Endothelial cell of umbilical vein (primary cell): ENCODE results near the gene CNTRL. TPM values are rescaled to one million over a fixed set of nuclear protein-coding genes. Genes with fewer than 3 reads are reported as not detected.

ENCODE experiments used
- BruUV-seq: library from RNA; stranded (reverse); fragments of 400-500 nt; replicated peaks from 2 replicates; lab custom pipeline; 2021; lab: Mats Ljungman, UMichigan
- CTCF ChIA-PET: fragments of 300-600, 350-600 bp; sonication (Branson Sonifier 250); formaldehyde crosslinking; loops from one replicate; lab custom pipeline; 2021; ENCODE audit warnings: antibody characterized with exemption, inconsistent platforms; lab: Charles Lee
- POLR2A ChIA-PET: fragments of 300-600, 350-600 bp; sonication (Branson Sonifier 250); formaldehyde crosslinking; loops from one replicate; lab custom pipeline; 2021; ENCODE audit warnings: antibody characterized with exemption, inconsistent platforms; lab: Charles Lee
- DNase-seq: peaks from one replicate; pipeline ENCODE4 v3.0.0-alpha.2; 2011; ENCODE audit warnings: low read depth, low spot score
- FAIRE-seq: peaks from 2 replicates; lab custom pipeline; 2011; peaks lifted over from hg19 to GRCh38; lab: Jason Lieb, UNC
- H2AFZ ChIP-seq: 2 replicates; pipeline ENCODE4 v1.6.0; 2012; ENCODE audit warnings: low read depth, low read length, control low read depth, inconsistent platforms
- H3K27ac ChIP-seq: 2 replicates; pipeline ENCODE4 v1.5.1; 2011; ENCODE audit warnings: low read depth, mild to moderate bottlenecking, control low read depth, low read length, moderate library complexity; ENCODE audit not compliant: insufficient read depth
- H3K27me3 ChIP-seq, 2 experiments: 2 replicates each; pipeline versions ENCODE4 v1.6.0 to v1.6.1; 2011; ENCODE audit warnings: low read length in 2 of 2, mixed read lengths in 1 of 2; ENCODE audit not compliant: control insufficient read depth in 2 of 2, insufficient read depth in 2 of 2
- H3K36me3 ChIP-seq, 2 experiments: 2 replicates in 1 of 2; 3 replicates in 1 of 2; pipeline ENCODE4 v1.5.1; 2011; ENCODE audit warnings: low read length in 2 of 2, mild to moderate bottlenecking in 1 of 2, moderate library complexity in 1 of 2; ENCODE audit not compliant: control insufficient read depth in 2 of 2, insufficient read depth in 2 of 2; ENCODE audit errors: extremely low read depth in 1 of 2
- H3K4me1 ChIP-seq: 3 replicates; pipeline ENCODE4 v1.5.1; 2011; ENCODE audit warnings: mild to moderate bottlenecking, low read length; ENCODE audit not compliant: control insufficient read depth, insufficient read depth; ENCODE audit errors: extremely low read depth
- H3K4me2 ChIP-seq: 2 replicates; pipeline ENCODE4 v1.6.1; 2011; ENCODE audit warnings: low read length, control low read depth, mixed read lengths; ENCODE audit not compliant: insufficient read depth
- H3K4me3 ChIP-seq, 3 experiments: fragments of 200-600 bp in 1 of 3; sonication (generic), shearing (Covaris generic) in 1 of 3; replicated peaks in 1 of 3; 2 replicates each; pipeline ENCODE4 v1.5.1; 2011 to 2016; ENCODE audit warnings: control low read depth in 3 of 3, low read length in 3 of 3, mild to moderate bottlenecking in 2 of 3, inconsistent platforms in 1 of 3, low read depth in 1 of 3, moderate library complexity in 1 of 3; ENCODE audit not compliant: insufficient read depth in 1 of 3
- H3K79me2 ChIP-seq: 2 replicates; pipeline ENCODE4 v1.6.0; 2012; ENCODE audit warnings: low read length, inconsistent platforms; ENCODE audit not compliant: control insufficient read depth, insufficient read depth
- H3K9ac ChIP-seq: replicated peaks from 2 replicates; pipeline ENCODE3; 2011; ENCODE audit warnings: low read length, control low read depth; ENCODE audit not compliant: insufficient read depth; ENCODE audit errors: extremely low read depth
- H3K9me1 ChIP-seq: replicated peaks from 3 replicates; pipeline ENCODE4 v1.6.0; 2011; ENCODE audit warnings: mild to moderate bottlenecking, low read length; ENCODE audit not compliant: control insufficient read depth, insufficient read depth; ENCODE audit errors: extremely low read depth
- H3K9me3 ChIP-seq: replicated peaks from 2 replicates; pipeline ENCODE4 v1.5.1; 2012; ENCODE audit warnings: low read length, inconsistent platforms; ENCODE audit not compliant: control insufficient read depth, insufficient read depth
- H4K20me1 ChIP-seq: replicated peaks from 2 replicates; pipeline ENCODE3; 2011; ENCODE audit warnings: mild to moderate bottlenecking, low read length; ENCODE audit not compliant: control insufficient read depth, insufficient read depth; ENCODE audit errors: extremely low read depth
- CTCF ChIP-seq, 2 donors: IDR thresholded peaks; 1 replicate in 1 of 2; 2 replicates in 1 of 2; pipeline ENCODE4 v1.5.1; 2011; ENCODE audit warnings: low read length in 2 of 2, mild to moderate bottlenecking in 2 of 2, moderate library complexity in 2 of 2, control low read depth in 1 of 2, inconsistent platforms in 1 of 2, low read depth in 1 of 2; ENCODE audit not compliant: insufficient read depth in 1 of 2; ENCODE audit errors: extremely low read depth in 1 of 2
- EZH2 ChIP-seq: IDR thresholded peaks from 2 replicates; pipeline ENCODE4 v1.6.1; 2012; ENCODE audit warnings: borderline replicate concordance, low read depth, mild to moderate bottlenecking, moderate library complexity, low read length, inconsistent platforms; ENCODE audit not compliant: severe bottlenecking
- FOS ChIP-seq: IDR thresholded peaks from 2 replicates; pipeline ENCODE4 v1.6.1; 2011; ENCODE audit warnings: mild to moderate bottlenecking, low read length, moderate library complexity, borderline replicate concordance; ENCODE audit not compliant: insufficient read depth
- GATA2 ChIP-seq: IDR thresholded peaks from 2 replicates; pipeline ENCODE4 v1.7.0; 2011; ENCODE audit warnings: low read depth, mild to moderate bottlenecking, moderate library complexity, mixed read lengths, low read length; ENCODE audit not compliant: insufficient read length, insufficient read depth
- JUN ChIP-seq: IDR thresholded peaks from 2 replicates; pipeline ENCODE4 v1.6.1; 2011; ENCODE audit warnings: borderline replicate concordance, low read depth; ENCODE audit not compliant: insufficient read length, insufficient read depth
- MAX ChIP-seq: IDR thresholded peaks from 2 replicates; pipeline ENCODE4 v1.6.1; 2011; ENCODE audit not compliant: insufficient read depth, insufficient read length
- MYC ChIP-seq: IDR thresholded peaks from one replicate; pipeline ENCODE4 v1.6.1; 2011; ENCODE audit warnings: mild to moderate bottlenecking, low read depth, low read length
- POLR2A ChIP-seq: IDR thresholded peaks from 2 replicates; pipeline ENCODE4 v1.6.1; 2012; ENCODE audit warnings: low read depth, mild to moderate bottlenecking, control low read depth, low read length
- POLR2AphosphoS5 ChIP-seq: IDR thresholded peaks from 2 replicates; pipeline ENCODE4 v1.6.1; 2012; ENCODE audit warnings: low read depth, mild to moderate bottlenecking, control low read depth, low read length, moderate library complexity; ENCODE audit not compliant: insufficient read depth
- dilution Hi-C: fragments of 300-500 bp; cut with MboI; formaldehyde crosslinking; loops from one replicate; pipeline ENCODE4 v1.15.0; 2019; ENCODE audit warnings: low sequenced_read_pairs; ENCODE audit not compliant: extremely low pct_ligation_motif_present
- intact Hi-C: fragments of 100-400 bp; cut with micrococcal nuclease; formaldehyde crosslinking; loops from one replicate; pipeline ENCODE4 v1.10.0; 2022
- polyA plus RNA-seq, 4 experiments: library from polyadenylated mRNA; depleted of rRNA in 3 of 4; stranded (reverse) in 3 of 4; unstranded in 1 of 4; fragments of >200 nt; gene quantifications; 2 replicates each; pipeline versions ENCODE4 v1.2.1 to v1.2.3, GENCODE V29; 2011 to 2012; ENCODE audit warnings: missing spikeins in 1 of 4
- total RNA-seq: library from RNA; stranded (reverse); gene quantifications from 2 replicates; pipeline ENCODE4 v1.2.3, GENCODE V29; 2021

The CNTRL gene
- total and polyA plus RNA-seq, 2 donors (not counting 3 experiments of a cell fraction or from before 2014, with no cell fraction given) = 6.1 to 21.8 TPM

GRCh38 chr9:121179930-121180681, 105.4 kb downstream of the CNTRL start:
- ChIA-PET CTCF (interaction anchor here (1.0 to 2.7 kb wide), 3 partner anchors 8 to 18 kb away, joined by 3 to 8 read pairs (median 3); no protein-coding TSS in a partner anchor), POLR2A (no interaction called here)
- FAIRE-seq (no peak), DNase-seq (no peak)
- Histone ChIP-seq H2AFZ (no peak overlapping the region), H3K4me2 (no peak overlapping the region), H4K20me1 (peaks cover 2% of the 10 kb centered on the region), H3K36me3 (peaks cover 8 to 27% of the 10 kb centered on the region in 2 experiments), H3K9ac (no peak overlapping the region), H3K27ac (no peak overlapping the region), H3K27me3 (no peaks in the 10 kb centered on the region), H3K4me3 (no peak overlapping the region), H3K9me3 (no peaks in the 10 kb centered on the region), H3K79me2 (peaks cover 22% of the 10 kb centered on the region), H3K9me1 (no peaks in the 10 kb centered on the region), H3K4me1 (no peaks in the 10 kb centered on the region)
- intact Hi-C loops = no loop called here
- BruUV-seq = no TSS peak
- dilution Hi-C loops = no loop called here
- TF ChIP-seq MYC = no peak
- TF ChIP-seq POLR2A = no peak
- TF ChIP-seq MAX = no peak
- TF ChIP-seq GATA2 = no peak
- no peak for TF ChIP-seq CTCF (IDR thresholded peaks at IDR 0.05; ENCODE audit: extremely low read depth in 1 of 2, insufficient read depth in 1 of 2, low read depth in 1 of 2, low read length in 2 of 2)
- TF ChIP-seq EZH2 = no peak
- no peak for TF ChIP-seq FOS
- TF ChIP-seq POLR2AphosphoS5 = no peak
- TF ChIP-seq JUN = no peak
